HG03139 (cell line): ENCODE data around the gene SOX10.

Experiments used
- ATAC-seq: cut with Tn5 transposase; IDR thresholded peaks from one replicate; pipeline ENCODE4 v1.9.1; 2021; ENCODE audit not compliant: unreplicated experiment

Gene SOX10

GRCh38 chr22:37931893-37932389 is 52.4 kb downstream of the SOX10 start:
- ATAC-seq, result no peak

DNA sequence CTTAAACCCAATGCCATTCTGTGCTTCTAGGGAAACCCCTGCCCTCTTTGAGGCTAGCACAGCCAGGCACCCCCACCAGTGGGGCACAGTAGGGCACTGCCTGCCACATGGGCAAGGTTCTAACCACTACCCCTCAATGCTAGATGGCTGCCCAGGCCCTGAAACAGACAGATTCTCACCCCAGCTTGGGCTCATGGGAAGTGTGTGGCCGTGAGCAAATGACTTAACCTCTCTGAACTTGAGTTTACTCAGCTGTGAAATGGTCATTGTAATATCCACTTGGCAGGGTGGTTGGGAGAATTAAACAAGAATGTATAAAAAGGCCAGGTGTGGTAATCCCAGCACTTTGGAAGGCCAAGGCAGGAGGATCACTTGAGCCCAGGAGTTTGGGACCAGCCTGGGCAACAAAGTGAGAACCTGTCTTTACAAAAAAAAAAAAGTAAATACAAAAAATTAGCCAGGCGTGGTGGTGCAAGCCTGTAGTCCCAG is 53.4 kb downstream of the SOX10 start:
- no peak for ATAC-seq

DNA sequence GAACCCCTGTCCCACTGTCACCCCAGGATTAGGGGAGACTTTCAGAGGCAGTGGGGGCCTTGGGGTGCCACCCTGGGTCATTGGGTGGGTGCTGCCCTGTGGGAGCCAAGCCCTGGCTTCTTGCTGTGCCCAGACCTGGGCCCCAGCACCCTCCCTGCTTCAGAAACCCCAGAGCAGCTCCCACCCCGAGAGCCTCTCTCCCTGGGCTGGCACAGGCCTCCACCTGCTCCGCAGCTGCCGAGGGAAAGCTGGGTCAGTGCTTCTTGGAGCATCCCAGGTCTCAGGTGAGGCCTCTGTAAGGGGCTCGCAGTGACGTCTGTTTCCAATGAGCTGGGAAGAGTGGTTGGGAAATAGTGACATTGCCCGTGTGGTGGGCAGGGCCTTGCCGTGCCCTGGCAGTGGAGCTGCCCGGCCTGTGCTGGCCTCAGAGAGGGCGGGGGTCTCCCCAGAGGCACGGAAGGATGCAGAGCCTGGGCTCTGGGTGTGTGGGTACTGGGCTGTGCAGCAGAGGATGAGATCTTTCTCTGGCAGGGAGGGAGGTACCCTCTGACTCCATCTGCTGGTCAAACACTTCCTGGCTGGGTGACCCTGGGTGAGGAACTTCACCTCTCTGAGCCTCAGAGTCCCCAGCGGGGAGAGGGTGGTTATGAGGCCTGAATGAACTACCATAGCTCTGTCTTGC is 53.9 kb downstream of the SOX10 start:
- ATAC-seq, result no peak

DNA sequence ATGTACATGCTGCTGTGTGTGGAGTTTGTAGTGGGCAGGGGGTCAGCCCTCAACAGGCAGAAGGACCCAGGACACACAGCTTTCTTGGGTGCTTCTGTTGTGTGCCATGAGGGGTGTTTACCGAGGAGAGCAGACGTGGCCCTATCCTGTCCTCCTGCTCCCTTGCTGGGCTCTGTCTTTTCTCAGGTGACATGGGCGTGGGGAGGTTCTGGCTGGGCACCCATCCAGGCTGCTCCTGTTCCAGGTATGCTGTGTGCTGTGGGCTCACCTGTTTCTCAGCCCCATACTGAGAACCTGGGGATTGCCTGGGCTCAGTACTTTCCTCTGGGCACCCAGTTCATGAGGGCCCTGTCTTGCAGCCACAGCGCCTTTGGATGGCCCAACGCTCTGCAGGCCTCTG is 55.0 kb downstream of the SOX10 start:
- ATAC-seq, result no peak

GRCh38 chr22:37927637-37927936 is 56.8 kb downstream of the SOX10 start:
- ATAC-seq, result no peak

GRCh38 chr22:37926771-37927636 is 57.4 kb downstream of the SOX10 start:
- ATAC-seq, result no peak

- no peak for ATAC-seq
Observed at GRCh38 chr22:37926358-37926757, 58.0 kb downstream of the SOX10 start.

GRCh38 chr22:37925767-37926166 is 58.6 kb downstream of the SOX10 start:
- ATAC-seq, result no peak

GRCh38 chr22:37925330-37925729 is 59.0 kb downstream of the SOX10 start:
- no peak for ATAC-seq

DNA sequence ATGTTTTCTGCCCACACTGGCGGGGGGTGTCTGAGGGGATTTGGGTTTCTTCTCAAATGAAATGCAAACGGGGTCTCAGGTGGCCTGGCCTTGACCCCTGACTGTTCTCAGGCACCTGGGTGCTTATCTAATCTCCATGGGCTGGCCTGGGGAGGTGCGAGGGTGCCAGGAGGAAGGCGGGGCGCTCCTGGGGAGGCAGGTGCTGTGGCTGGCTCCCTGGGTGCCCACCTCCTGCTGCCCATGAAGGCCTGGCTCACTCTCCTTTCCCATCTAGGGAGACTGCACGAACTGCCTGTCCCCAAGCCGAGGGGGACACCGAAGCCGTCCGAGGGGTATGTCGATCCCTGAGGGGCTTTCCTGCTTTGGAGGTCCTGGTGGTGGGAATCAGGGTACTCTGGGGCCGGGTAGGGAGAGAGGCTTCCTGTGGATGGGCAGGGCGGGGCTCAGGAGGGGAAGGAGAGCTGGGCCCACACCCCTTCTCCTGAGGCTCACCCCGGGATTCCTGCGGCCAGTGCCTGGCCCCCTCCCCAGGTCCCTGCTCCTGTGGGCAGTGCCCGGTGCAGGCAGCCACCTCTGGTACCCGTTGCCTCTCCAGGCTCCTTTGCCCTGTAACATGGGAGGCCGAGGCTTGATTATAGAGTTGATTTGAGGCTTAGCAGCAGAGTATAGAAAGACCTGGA is 59.8 kb downstream of the SOX10 start:
- ATAC-seq, result no peak

DNA sequence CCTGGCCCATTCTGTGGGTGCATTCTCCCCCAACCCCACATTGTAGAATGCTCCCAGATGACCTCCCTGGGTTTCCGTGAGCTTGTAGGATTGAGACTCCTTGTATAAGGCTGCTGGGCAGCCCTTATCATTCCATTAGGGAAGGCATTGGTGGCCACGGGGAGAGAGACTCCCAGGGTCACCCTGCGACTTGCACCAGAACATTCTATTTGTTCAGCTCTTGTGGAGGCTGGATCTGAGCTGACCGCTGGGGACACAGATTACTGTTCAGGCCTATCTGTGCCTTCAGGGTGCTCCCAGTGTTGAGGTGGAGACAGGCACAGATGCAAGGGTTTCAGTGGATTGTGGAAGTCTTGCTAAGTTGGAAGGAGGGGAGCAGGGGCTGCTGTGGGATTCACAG is 60.4 kb downstream of the SOX10 start:
- ATAC-seq, result no peak
